Activated T-cell treated with anti-CD3 and anti-CD28 coated beads, Interleukin-2, amount 50 U/mL, for 72 hours (primary cell): ENCODE data around the gene SYNE1. TPM values are rescaled to one million over a fixed set of nuclear protein-coding genes. Genes with fewer than 3 reads are reported as not detected.
"Not testable (repeated sequence)": the region's sequence is repeated elsewhere in the genome, so short reads cannot be mapped to it uniquely, and the experiment has no call there.

ENCODE experiments used
- ATAC-seq, 2 donors: fragments of 150-1000 bp; cut with Tn5 transposase; replicated peaks in 1 of 2; 2 replicates each; pipeline ENCODE4 v1.10.0; 2021; ENCODE audit warnings: moderate library complexity in 2 of 2, mild to moderate bottlenecking in 1 of 2
- DNase-seq, 2 donors: peaks; one replicate each; pipeline ENCODE4 v3.0.0; 2021 to 2022; ENCODE audit warnings: mixed read lengths in 1 of 2
- H3K27ac Mint-ChIP-seq: one replicate; pipeline ENCODE4 v1.8.0; 2022; ENCODE audit warnings: mild to moderate bottlenecking, moderate library complexity, mixed read lengths
- H3K27me3 Mint-ChIP-seq: one replicate; pipeline ENCODE4 v1.8.0; 2022; ENCODE audit warnings: low read depth, mixed read lengths
- H3K36me3 Mint-ChIP-seq, 2 donors: one replicate each; pipeline ENCODE4 v1.8.0; 2022; ENCODE audit warnings: mixed read lengths in 2 of 2, mild to moderate bottlenecking in 1 of 2; ENCODE audit not compliant: insufficient read depth in 2 of 2
- H3K4me1 Mint-ChIP-seq: one replicate; pipeline ENCODE4 v1.8.0; 2022; ENCODE audit warnings: low read depth, mixed read lengths
- H3K4me3 Mint-ChIP-seq, 2 donors: one replicate each; pipeline ENCODE4 v1.8.0; 2022; ENCODE audit warnings: mild to moderate bottlenecking in 2 of 2, mixed read lengths in 2 of 2, moderate library complexity in 2 of 2
- H3K9me3 Mint-ChIP-seq, 2 donors: one replicate each; pipeline ENCODE4 v1.8.0; 2022; ENCODE audit warnings: mixed read lengths in 2 of 2
- total RNA-seq, 2 donors: library from RNA; stranded (reverse); gene quantifications; one replicate each; pipeline ENCODE4 v1.2.3, GENCODE V29; 2022

Gene SYNE1
- total RNA-seq, 2 donors from 2014 or later, result 34.5 to 38.9 TPM

DNA sequence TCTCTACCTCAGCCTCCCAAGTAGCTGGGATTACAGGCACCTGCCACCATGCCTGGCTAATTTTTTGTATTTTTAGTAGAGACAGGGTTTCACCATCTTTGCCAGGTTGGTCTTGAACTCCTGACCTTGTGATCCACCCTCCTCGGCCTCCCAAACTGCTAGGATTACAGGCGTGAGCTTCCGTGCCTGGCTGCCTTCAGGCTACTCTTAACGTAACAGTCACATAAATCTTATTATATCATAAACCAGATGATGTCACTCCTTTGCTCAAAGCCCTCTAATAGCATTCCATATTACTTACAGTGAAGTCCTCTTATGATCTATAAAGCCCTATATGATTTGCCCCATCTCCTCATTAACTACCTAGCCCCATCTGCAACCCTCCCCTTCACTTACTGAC is 9.6 kb upstream of the SYNE1 start:
- DNase-seq, ATAC-seq, H3K9me3 Mint-ChIP-seq, H3K27ac Mint-ChIP-seq, H3K4me3 Mint-ChIP-seq, H3K4me1 Mint-ChIP-seq, H3K36me3 Mint-ChIP-seq: not testable (repeated sequence)
- peaks cover 15% of the 10 kb centered on the region for H3K27me3 Mint-ChIP-seq

DNA sequence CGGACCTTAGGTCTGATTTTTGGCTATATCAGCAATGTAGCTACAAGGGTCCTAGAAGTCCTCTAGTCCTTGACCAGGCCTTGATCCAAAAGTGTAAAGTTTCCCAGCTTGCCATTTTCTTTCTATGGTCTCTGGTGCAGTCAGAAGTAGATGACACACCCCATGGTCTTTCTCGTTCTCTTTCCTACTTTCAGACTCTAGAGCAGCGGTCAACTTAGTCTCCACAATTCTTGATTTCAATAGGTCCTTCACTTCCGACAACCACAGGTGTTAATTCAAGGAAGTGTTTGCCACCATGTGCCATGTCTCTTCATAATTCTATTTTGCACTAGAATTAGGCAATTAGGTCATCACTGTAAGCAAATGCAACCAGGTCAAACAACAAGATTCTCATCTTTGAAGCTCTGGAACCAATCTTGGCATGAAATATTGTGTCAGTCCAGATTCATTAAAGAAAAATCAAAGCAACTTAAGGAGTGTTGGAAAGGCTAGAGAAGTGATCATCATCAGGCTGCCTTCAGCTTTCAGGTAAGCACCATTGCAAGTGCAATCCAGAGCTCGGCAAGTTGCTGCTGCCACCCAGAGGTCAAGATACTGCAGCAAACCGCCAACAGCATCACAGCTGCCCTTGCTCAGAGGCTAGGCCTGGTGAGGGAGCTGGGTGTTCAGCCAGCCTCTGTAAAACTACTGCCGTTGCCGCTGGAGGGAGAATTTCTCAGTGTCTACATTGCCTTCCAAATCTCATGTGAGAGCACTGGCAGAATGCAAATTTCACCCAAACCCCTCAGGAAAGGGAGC is 5.6 kb upstream of the SYNE1 start:
- Mint-ChIP-seq H3K9me3 (no peaks in the 10 kb centered on the region), H3K27me3 (peaks cover 24% of the 10 kb centered on the region), H3K36me3 (no peaks in the 10 kb centered on the region), H3K4me1 (no peaks in the 10 kb centered on the region), H3K27ac (no peak overlapping the region), H3K4me3 (no peak overlapping the region)
- DNase-seq, result peak; percentile 14 to 34
- ATAC-seq, result peak in 1 of 2 donors; percentile 78

DNA sequence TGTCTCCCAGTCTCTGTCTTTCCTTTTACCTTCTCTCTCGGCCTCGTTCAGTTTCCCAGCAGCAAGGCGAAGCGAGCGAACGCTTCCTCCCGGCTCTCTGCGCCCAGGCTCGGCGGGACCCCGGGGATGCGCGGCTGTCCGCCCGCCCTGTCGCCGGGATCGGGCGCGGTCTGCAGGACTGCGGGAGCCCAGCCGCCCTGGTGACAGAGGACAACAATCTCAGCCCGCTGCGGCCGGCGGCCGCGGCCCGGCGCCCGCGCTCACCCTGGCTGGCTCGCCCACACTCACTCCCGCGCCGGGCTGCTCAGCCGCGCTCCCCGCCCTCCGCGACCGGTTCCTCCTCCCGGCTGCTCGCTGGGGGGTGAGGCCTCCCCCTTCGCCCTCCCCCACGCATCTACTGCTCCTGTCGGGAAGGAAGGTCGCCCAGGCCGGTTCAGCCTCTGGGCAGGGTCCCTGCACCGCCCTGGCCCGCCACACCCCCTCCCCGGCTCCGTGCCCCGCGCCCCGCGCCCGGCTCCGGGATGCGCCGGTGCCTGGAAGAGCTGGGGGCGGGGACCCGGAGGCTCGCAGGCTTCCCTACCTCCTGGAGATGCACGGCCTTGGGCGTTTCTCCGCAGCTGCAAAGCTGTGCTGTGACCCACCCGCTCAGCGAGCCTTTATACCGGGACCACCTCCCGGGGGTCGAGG is 410 bp downstream of the SYNE1 start:
- H3K27ac Mint-ChIP-seq, result no peak overlapping the region
- H3K4me3 Mint-ChIP-seq, result peak overlapping the region; percentile 76 to 86
- peak; percentile 72 to 78 for ATAC-seq
- no peaks in the 10 kb centered on the region for H3K9me3 Mint-ChIP-seq
- DNase-seq, result peak in 1 of 2 donors; percentile 6
- peaks cover 44% of the 10 kb centered on the region for H3K27me3 Mint-ChIP-seq
- peaks cover 9% of the 10 kb centered on the region for H3K4me1 Mint-ChIP-seq
- H3K36me3 Mint-ChIP-seq, result peaks cover 0 to 2% of the 10 kb centered on the region in 2 donors

DNA sequence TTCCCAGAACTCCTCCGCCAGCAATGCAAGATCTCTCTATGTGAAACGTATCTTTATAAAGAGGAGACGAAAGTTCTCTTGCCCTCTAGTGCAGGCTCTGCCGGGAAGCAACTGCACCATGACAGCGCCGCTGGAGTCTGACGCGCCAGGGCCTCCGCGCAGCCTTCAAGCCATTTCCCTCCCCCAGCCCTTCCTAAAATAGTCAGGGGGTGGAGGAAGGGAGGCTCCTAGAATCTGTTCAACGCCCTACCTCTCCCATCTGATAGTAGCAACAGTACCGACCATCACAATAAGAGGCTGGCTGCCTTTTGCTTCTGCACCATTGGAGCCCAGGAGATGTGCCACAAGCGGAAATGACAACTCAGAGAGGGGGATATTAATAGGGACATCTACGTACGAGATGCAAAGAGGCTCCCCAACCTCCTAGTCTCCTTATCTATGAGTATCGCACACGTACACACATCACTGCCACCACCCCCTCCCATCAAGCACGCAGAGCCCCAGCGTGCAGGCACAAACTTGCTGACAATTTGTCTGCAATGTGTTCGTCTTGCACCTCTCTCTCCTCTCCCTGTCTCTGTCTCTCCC is 1.0 kb downstream of the SYNE1 start:
- H3K36me3 Mint-ChIP-seq, result peaks cover 0 to 2% of the 10 kb centered on the region in 2 donors
- ATAC-seq, result peak; percentile 25 to 38

DNA sequence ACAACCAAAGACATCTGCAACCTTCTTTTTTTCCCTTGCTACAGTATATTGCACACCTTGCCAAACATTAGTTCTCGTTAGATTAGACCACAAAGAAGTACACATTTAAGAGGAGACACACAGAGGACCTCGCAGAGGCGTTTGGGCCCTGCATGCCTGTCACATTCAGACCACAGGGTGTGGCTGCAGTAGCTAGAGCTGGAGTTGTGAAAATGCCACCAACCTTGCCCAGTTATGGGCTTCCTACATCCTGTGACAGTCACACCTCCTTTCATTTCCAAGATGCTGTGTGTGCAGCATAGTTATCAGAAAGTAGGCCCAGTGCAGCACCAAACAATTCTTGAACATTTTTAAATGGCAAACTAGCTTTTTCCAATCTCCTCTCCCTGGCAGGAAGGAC is 2.4 kb downstream of the SYNE1 start:
- Mint-ChIP-seq H3K9me3 (no peaks in the 10 kb centered on the region), H3K27me3 (peaks cover 49% of the 10 kb centered on the region), H3K36me3 (peaks cover 0 to 2% of the 10 kb centered on the region in 2 donors), H3K27ac (no peak overlapping the region), H3K4me3 (no peak overlapping the region), H3K4me1 (peaks cover 9% of the 10 kb centered on the region)
- peak in 1 of 2 donors; percentile 61 for ATAC-seq
- no peak for DNase-seq

More for the DNA sequence above, 1.0 kb downstream of the SYNE1 start:
- peaks cover 48% of the 10 kb centered on the region for H3K27me3 Mint-ChIP-seq
- no peaks in the 10 kb centered on the region for H3K9me3 Mint-ChIP-seq
- H3K27ac Mint-ChIP-seq, result no peak overlapping the region
- H3K4me1 Mint-ChIP-seq, result peaks cover 9% of the 10 kb centered on the region
- DNase-seq, result no peak
- peak overlapping the region; percentile 76 to 86 for H3K4me3 Mint-ChIP-seq

DNA sequence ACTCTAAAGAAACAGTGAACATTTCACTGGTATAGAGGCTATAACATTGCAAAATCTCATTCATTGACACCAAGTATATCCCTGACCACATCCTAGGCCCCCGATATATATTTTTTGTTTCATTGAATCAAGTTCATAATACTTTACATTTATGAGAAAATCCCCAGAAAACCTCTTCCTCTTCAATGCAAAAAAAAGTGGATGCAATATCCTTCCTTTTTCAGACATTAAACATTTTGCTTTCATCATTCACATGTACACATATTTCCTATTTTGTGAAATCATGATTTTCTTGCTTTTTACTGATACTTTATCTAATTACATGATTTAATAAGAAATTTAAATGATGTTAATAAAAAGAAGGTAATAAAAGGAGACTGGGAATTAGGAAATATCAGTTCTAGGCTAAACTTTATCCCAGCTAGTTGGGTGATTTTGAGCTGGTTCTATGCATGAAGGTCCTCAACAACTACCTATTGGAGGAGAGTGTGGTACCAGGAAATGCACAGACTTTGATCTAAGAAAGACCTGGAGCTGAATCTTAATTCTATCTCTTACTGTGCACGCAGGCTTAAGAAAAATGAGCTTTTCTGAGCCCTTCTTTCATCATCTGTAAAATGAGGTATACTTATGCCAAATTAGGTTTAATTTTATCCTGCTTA is 4.9 kb downstream of the SYNE1 start:
- no peak overlapping the region for H3K4me3 Mint-ChIP-seq

DNA sequence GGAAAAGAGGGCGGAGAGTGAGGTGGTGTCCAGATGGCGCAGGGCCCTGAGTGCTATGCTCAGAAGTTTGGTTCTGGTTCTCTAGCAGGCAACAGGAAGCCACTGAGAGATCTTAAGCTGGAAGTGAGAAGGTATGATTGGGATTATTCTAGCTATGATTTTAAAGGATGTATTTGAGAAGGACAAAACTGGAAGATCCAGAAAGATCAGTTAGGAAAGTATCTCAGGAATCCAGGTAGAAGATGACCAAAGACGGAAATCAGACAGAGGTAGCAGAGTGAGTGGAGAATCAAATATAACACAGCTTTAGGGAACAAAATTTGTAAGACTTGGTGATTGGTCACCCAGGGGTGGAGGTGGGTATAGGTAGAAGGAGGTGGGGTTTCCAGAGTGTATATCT is 5.8 kb downstream of the SYNE1 start:
- ATAC-seq (no peak), DNase-seq (no peak)
- Mint-ChIP-seq H3K9me3 (no peaks in the 10 kb centered on the region), H3K36me3 (peaks cover 0 to 2% of the 10 kb centered on the region in 2 donors), H3K4me3 (no peak overlapping the region), H3K27ac (no peak overlapping the region), H3K4me1 (peaks cover 8% of the 10 kb centered on the region), H3K27me3 (peaks cover 27% of the 10 kb centered on the region)

More for the DNA sequence above, 4.9 kb downstream of the SYNE1 start:
- H3K36me3 Mint-ChIP-seq, result peaks cover 0 to 2% of the 10 kb centered on the region in 2 donors
- DNase-seq (no peak), ATAC-seq (no peak)
- no peaks in the 10 kb centered on the region for H3K9me3 Mint-ChIP-seq
- no peak overlapping the region for H3K27ac Mint-ChIP-seq
- peaks cover 30% of the 10 kb centered on the region for H3K27me3 Mint-ChIP-seq
- peaks cover 9% of the 10 kb centered on the region for H3K4me1 Mint-ChIP-seq

DNA sequence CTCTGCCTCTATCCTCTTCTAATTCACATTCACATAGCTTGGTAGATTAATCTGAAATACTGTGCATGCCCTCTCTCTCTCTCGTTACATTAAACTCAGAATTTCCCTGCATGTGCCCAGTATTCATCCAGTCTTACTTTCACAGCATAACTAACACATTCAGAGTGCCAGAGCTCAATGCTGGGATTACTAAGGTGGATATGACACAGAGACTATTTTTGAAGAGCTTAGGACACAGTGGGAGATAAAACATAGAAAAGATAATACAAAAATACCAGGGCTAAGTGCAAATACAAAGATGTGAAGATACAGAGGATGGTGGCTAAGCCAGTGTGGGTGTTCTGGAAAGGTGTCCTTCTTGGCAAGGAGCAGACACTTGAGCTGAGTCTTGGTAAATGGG is 6.3 kb downstream of the SYNE1 start:
- no peaks in the 10 kb centered on the region for H3K36me3 Mint-ChIP-seq
- no peak for DNase-seq
- no peak for ATAC-seq
- no peak overlapping the region for H3K27ac Mint-ChIP-seq
- peaks cover 3% of the 10 kb centered on the region for H3K4me1 Mint-ChIP-seq
- H3K9me3 Mint-ChIP-seq, result no peaks in the 10 kb centered on the region
- no peak overlapping the region for H3K4me3 Mint-ChIP-seq
- H3K27me3 Mint-ChIP-seq, result peaks cover 27% of the 10 kb centered on the region

DNA sequence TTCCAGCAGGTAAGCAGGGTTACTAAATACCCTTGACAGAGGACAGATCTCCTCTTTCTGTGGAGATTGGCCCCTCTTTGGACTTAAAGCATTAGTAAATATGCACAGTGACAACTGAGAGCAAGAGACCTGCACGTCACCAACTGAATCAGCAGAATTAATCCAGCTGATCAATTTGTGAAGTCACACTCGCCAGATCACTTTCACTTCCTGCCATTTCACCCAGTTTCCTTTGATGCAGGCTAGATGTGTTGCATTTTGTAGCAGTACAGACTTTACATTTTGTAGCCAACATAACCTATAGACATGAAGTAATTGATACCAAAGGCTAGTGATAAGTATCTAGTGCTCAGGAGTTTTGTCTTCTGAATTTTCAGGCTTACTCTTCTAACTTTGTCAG is 11.9 kb downstream of the SYNE1 start:
- H3K4me3 Mint-ChIP-seq, result peak overlapping the region in 1 of 2 donors; percentile 54
- peak in 1 of 2 donors; percentile 36 for ATAC-seq

DNA sequence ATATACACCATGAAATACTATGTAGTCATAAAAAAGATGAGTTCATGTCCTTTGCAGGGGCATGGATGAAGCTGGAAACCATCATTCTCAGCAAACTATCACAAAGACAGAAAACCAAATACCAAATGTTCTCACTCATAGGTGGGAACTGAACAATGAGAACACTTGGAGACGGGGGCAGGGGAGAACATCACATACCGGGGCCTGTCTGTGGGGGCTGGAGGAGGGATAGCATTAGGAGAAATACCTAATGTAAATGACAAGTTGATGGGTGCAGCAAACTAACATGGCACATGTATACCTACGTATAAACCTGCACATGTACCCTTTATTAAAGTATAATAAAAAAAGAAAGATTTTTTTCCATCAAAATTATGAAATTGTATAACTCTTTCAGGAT is 22.4 kb downstream of the SYNE1 start:
- H3K4me1 Mint-ChIP-seq, H3K36me3 Mint-ChIP-seq, H3K4me3 Mint-ChIP-seq, H3K27me3 Mint-ChIP-seq, H3K27ac Mint-ChIP-seq, H3K9me3 Mint-ChIP-seq, DNase-seq, ATAC-seq: not testable (repeated sequence)

More for the DNA sequence above, 11.9 kb downstream of the SYNE1 start:
- Mint-ChIP-seq H3K27ac (no peak overlapping the region), H3K9me3 (no peaks in the 10 kb centered on the region), H3K36me3 (no peaks in the 10 kb centered on the region), H3K27me3 (peaks cover 9% of the 10 kb centered on the region), H3K4me1 (no peaks in the 10 kb centered on the region)
- no peak for DNase-seq

DNA sequence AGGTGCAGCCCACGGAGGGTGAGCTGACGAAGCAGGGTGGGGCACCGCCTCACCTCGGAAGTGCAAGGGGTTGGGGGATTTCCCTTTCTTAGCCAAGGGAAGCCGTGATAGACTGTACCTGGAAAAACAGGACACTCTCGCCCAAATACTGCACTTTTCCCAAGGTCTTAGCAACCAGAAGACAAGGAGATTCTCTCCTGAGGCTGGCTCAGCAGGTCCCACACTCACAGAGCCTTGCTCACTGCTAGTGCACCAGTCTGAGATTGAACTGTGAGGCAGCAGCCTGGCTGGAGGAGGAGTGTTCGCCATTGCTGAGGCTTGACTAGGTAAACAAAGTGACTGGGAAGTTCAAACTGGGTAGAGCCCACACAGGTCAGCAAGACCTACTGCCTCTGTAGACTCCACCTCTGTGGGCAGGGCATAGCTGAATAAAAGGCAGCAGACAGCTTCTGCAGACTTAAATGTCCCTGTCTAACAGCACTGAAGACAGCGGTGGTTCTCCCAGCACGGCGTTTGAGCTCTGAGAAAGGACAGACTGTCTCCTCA is 28.0 kb downstream of the SYNE1 start:
- Mint-ChIP-seq H3K36me3 (no peaks in the 10 kb centered on the region), H3K4me1 (no peaks in the 10 kb centered on the region), H3K27me3 (no peaks in the 10 kb centered on the region), H3K4me3 (no peak overlapping the region), H3K9me3 (peaks cover 0 to 1% of the 10 kb centered on the region in 2 donors), H3K27ac (no peak overlapping the region)
- no peak for DNase-seq
- no peak for ATAC-seq

DNA sequence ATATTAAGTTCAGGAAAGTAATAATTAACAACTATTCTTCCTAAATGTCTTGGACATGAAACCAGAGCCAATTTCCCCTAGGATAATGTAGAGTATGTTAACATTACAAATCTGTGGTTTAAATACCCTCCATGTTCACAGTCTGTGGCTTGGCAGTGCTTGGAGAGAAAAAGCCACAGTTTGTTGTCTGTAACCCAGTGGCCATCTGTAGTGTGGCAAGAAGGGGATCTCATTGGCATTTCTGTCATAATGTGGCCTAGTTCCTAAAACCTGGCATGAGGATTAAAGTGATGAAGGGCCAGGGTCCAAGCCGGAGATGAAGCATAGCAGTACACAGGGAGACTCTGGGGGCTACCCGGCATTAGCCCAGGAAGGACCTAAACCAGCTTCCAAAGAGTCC is 31.2 kb downstream of the SYNE1 start:
- H3K36me3 Mint-ChIP-seq, result no peaks in the 10 kb centered on the region
- ATAC-seq (no peak), DNase-seq (no peak)
- no peaks in the 10 kb centered on the region for H3K4me1 Mint-ChIP-seq
- no peak overlapping the region for H3K27ac Mint-ChIP-seq
- no peak overlapping the region for H3K4me3 Mint-ChIP-seq
- H3K9me3 Mint-ChIP-seq, result no peaks in the 10 kb centered on the region
- H3K27me3 Mint-ChIP-seq, result peaks cover 6% of the 10 kb centered on the region
